WTC11 (cell line): Measurements from ENCODE around the gene ZRANB1.

Experiments
- AFF4 ChIP-seq: sonication (generic); formaldehyde crosslinking; IDR thresholded peaks from 2 replicates; pipeline ENCODE4 v1.8.1; 2023; ENCODE audit warnings: mild to moderate bottlenecking, missing genetic modification reagents, borderline replicate concordance
- ATF1 ChIP-seq: sonication (generic); formaldehyde crosslinking; IDR thresholded peaks from 2 replicates; pipeline ENCODE4 v1.8.1; 2023; ENCODE audit warnings: mild to moderate bottlenecking, moderate library complexity, missing genetic modification reagents
- CBFB ChIP-seq: sonication (generic); formaldehyde crosslinking; IDR thresholded peaks from 2 replicates; pipeline ENCODE4 v1.8.1; 2022; ENCODE audit warnings: mild to moderate bottlenecking, low read depth, missing genetic modification reagents
- CTCF ChIP-seq: fragments of 200-600 bp; IDR thresholded peaks from 2 replicates; pipeline ENCODE4 v1.8.0; 2022; ENCODE audit warnings: antibody characterized with exemption
- IRF2 ChIP-seq: sonication (generic); formaldehyde crosslinking; IDR thresholded peaks from 2 replicates; pipeline ENCODE4 v1.8.0; 2022; ENCODE audit warnings: low read depth, missing genetic modification reagents, borderline replicate concordance
- RELA ChIP-seq: sonication (generic); formaldehyde crosslinking; IDR thresholded peaks from 2 replicates; pipeline ENCODE4 v1.8.1; 2022; ENCODE audit warnings: missing genetic modification reagents, mild to moderate bottlenecking, borderline replicate concordance
- ZBTB21 ChIP-seq: sonication (generic); formaldehyde crosslinking; IDR thresholded peaks from 2 replicates; pipeline ENCODE4 v1.8.1; 2023; ENCODE audit warnings: mild to moderate bottlenecking, missing genetic modification reagents, borderline replicate concordance
- ZNF232 ChIP-seq: sonication (generic); formaldehyde crosslinking; IDR thresholded peaks from 2 replicates; pipeline ENCODE4 v1.8.0; 2022; ENCODE audit warnings: mild to moderate bottlenecking, missing genetic modification reagents

GRCh38 chr10:124987788-124988187, 45.9 kb downstream of the ZRANB1 start:
- TF ChIP-seq IRF2 (CRISPR knock-in tag): no peak
- no peak for TF ChIP-seq ATF1
- no peak for TF ChIP-seq AFF4 (CRISPR knock-in tag)
- TF ChIP-seq CTCF: no peak
- TF ChIP-seq ZNF232 (CRISPR knock-in tag): no peak
- TF ChIP-seq CBFB (CRISPR knock-in tag): no peak
- no peak for TF ChIP-seq ZBTB21 (CRISPR knock-in tag)
- TF ChIP-seq RELA: no peak
